Loucy (cell line): ENCODE measurements around the gene PRKCQ.

ENCODE experiments used
- EZH2phosphoT487 ChIP-seq: fragments of 200-600 bp; IDR thresholded peaks from 2 replicates; pipeline ENCODE4 v1.6.1; 2018; ENCODE audit warnings: antibody characterized with exemption, mild to moderate bottlenecking, moderate library complexity, borderline replicate concordance
- TF ChIP-seq, protein P1 (sequence below): fragments of 200-600 bp; sonication (generic); conservative IDR thresholded peaks from 2 replicates; pipeline ENCODE4 v1.5.1; 2014; ENCODE audit warnings: mild to moderate bottlenecking, antibody characterized with exemption, low read length

DNA sequence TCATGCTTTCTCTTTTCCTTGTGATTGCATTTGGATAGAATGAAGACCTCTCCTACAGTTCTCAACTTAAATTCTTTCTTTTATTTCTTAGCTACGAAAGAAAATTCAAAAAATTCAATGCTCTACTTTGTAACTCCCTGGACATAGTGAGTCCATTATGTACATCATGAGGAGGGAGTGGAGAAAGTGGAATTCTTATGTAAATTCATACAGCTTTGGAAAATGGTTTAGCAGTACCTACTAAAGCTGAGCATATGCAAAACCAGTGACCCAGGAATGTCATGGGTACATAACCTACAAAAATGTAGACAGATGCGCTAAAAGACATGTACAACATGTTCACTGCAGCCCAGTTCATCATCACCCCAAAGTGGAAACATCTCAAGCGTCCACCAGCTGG is 8.8 kb upstream of the PRKCQ start:
- TF ChIP-seq, protein P1, sequence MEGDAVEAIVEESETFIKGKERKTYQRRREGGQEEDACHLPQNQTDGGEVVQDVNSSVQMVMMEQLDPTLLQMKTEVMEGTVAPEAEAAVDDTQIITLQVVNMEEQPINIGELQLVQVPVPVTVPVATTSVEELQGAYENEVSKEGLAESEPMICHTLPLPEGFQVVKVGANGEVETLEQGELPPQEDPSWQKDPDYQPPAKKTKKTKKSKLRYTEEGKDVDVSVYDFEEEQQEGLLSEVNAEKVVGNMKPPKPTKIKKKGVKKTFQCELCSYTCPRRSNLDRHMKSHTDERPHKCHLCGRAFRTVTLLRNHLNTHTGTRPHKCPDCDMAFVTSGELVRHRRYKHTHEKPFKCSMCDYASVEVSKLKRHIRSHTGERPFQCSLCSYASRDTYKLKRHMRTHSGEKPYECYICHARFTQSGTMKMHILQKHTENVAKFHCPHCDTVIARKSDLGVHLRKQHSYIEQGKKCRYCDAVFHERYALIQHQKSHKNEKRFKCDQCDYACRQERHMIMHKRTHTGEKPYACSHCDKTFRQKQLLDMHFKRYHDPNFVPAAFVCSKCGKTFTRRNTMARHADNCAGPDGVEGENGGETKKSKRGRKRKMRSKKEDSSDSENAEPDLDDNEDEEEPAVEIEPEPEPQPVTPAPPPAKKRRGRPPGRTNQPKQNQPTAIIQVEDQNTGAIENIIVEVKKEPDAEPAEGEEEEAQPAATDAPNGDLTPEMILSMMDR, result no peak
- no peak for TF ChIP-seq EZH2phosphoT487
